Posterior vena cava (tissue), 2 donors: ENCODE measurements around the gene AKT3. TPM values are rescaled to one million over a fixed set of nuclear protein-coding genes. Genes with fewer than 3 reads are reported as not detected.

ENCODE experiments used
- DNase-seq: peaks from one replicate; pipeline ENCODE4 v3.0.0-alpha.2; 2020; ENCODE audit warnings: low spot score
- intact Hi-C, 2 donors: fragments of 100-400 bp; cut with DNase I; formaldehyde crosslinking; loops; one replicate each; pipeline versions ENCODE4 v1.14.1 to v1.14.2; 2022 to 2023
- total RNA-seq, 2 donors: library from RNA; stranded (reverse); fragmentation: NEBNext Ultra II Directional; extraction: Animal tissue kit (Norgen Biotek cat#: 25700); gene quantifications; one replicate each; pipeline ENCODE4 v1.2.1, GENCODE V29; 2021
- donor health status: DM: yes; HTN: yes; CAD: no.
- donor health status: DM: yes; HTN: yes; CAD: no.

The AKT3 gene
- total RNA-seq, 2 donors from 2014 or later = 119 to 169 TPM

GRCh38 chr1:243487649-243488227, 362.3 kb downstream of the AKT3 start:
- intact Hi-C loops = no loop called here
- DNase-seq = no peak

GRCh38 chr1:243487036-243487648, 362.9 kb downstream of the AKT3 start:
- intact Hi-C loops = no loop called here
- DNase-seq = no peak

DNA sequence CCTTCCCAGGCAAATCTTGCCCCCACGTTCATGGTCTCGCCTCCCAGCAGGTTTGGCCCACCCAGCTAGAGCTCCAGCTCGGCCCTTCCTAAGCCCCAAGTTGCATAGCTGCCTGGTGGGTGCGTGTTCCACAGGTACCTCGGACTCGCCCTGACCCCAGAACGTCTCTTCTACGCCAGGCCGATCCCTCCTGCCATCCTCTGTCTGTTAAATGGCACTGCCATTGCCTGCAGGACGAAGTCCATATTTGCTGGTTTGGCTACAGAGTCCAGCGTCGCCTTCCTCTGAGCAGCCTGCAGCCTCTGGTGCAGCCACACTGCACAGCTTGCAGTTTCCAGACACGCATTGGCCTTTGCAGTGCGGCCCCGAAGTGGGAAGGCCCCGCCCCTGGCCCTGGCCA, 366.1 kb downstream of the AKT3 start:
- no peak for DNase-seq
- intact Hi-C loops = no loop called here

DNA sequence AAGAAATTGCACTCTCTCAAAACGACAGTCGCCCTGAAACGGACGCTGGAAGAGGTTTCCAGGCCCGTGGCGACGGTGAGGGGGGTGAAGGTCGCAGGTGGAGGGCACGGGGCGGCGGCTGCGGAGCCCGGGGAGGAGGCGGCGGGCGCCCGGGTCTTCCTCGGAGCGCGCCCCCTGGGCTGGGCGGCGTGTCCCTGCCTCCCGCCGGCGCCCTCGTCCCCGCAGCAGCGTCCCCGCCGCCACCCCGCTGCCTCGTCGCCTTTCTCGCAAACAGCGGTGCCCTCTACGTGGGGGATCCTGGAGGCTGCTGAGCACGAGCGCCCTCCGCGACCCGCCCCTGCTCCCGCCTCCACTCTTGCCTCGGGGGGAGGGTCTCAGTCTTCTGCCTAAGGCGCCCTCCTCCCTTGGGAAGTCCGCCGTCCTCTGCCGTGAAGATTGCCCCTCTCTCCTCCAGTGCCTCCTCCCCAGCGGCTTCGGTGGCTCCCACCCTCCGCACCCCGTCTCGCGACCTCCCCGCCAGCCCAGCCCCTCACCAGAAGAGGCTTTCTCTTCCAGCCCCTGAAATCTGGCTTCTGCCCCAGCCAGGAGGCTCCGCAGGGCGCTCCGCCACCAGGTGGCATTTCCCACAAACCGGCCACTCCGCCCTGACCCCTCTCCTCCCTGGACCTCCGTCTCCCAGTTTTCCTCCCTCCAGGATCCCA, 366.8 kb downstream of the AKT3 start:
- intact Hi-C loops = no loop called here
- no peak for DNase-seq

DNA sequence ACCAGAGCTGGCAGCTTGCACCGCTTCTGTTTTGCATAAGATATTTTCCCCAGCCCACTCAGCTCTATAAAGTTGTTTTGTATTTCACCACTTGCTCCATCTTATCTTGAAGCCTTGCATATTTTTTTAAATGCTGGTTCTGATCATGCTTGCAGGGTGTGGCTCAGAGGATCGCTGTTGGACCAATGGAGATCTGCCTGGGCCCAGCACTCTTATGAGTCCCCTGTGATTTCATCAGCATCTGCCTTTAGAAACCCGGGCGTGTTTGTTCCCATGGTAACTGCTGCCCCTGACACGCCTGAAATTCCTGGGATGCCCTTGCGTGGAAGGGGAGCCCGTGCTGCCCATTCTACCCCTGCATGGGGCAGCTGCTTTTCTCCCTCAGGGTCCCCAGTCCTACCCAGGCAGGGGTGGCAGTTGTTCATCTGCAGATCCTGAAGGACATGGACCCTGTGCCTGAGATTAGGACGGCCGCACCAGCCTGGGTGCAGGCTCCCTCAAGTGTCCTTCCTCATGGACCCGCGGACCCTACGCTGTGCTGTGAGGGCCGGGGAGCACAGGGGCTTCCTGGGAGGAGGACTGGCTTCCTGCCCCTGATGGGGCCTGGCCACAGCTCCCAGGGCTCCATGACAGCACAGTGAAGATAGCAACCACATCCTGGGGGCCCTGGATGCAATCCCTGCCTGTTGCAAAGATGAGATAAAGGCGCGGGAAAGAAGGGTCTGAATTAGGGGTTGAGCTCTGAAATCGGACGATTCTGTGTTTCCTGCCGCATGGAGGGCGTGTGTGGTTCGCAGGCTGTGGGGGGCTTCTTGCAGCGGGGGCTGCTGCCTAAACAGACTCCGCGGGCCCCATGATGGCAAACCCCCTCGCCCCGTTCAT, 367.7 kb downstream of the AKT3 start:
- intact Hi-C loops = no loop called here
- no peak for DNase-seq

GRCh38 chr1:243481101-243481500, 368.9 kb downstream of the AKT3 start:
- intact Hi-C loops = no loop called here
- DNase-seq = no peak

DNA sequence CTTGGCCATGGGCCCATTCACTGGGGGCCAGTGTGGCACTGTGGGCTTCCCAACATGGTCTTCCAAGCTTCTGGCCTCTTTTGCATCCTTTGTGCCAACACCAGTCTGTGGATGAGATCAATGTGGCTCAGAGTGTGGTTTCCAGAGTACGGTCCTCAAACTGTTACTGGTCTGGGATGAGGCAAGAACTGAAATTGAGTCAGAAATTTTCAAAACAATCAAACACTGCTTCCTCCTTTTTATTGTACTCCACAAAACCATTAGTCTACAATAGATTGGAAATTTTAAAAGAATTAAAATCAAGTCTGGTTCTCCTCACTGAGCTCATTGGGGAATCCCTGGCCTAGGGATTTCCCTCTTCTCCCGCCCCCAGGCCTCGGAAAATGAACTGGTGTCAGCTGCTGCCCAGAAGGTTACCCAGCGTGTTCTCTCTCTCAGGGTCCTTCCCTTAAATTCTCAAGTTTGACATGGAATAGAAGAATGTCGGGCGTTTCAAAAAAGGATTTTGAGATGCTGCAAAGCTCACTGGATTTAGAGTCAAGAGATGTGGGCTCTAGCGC, 372.2 kb downstream of the AKT3 start:
- no peak for DNase-seq
- intact Hi-C loops = no loop called here

DNA sequence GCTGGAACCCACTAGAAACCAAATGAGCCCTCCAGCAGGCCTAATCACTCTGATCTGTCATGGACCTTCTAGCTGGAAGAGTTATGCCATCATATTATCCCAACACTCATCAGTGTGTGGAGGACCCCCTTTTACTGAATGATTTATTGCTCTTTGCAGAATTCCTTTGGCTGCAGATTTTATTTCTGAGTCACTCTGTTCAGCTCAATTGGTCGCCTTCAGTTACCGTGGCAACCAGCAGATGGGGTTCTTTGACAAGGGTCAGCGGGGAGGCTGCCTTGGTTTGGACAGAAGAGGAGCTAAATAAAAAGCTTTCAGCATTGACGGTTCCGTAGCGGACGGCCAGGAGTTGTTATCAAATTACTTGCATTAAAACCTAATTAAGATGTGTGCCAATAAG, 374.1 kb downstream of the AKT3 start:
- DNase-seq = peak; percentile 49
- intact Hi-C loops = no loop called here

- intact Hi-C loops = no loop called here
These were observed 375.1 kb downstream of the AKT3 start for GRCh38 chr1:243474906-243475305.

DNA sequence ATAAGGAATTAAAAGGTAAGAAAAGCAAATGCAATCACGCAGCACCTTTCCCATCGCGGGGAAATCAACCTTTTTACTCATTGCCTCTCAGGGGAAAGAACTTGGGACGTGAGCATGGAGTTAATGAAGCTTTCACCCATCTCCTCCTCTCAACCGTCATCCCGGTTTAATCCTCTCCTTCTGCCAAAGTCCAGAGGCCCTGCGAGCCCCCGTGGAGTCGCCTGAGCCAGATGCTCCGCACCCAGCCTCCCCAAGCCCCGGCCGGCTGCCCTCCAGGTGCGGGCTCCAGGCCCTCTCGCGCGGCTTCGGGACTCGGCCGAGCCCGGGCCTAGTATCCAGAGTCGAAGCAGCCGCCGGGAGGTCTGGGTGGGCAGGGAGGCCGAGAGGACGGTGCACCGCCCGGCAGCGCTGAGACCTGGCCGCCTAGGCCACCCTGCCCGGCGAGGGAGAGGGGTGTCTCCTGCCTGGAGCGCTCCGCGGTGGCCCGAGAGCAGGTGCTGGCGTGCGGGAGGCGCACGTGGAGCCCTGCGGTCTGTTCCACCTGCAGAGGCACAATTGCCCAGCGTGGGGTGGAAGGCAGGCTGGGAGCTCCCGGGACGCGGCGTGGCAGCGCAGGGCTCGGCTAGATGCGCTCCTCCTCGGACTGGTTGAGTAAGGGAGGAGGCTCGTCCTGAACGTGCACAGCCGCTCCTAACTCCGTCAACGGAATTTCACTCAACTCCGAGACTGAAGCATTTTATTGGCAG, 375.7 kb downstream of the AKT3 start:
- intact Hi-C loops = no loop called here
- DNase-seq = peak; percentile 79

More at GRCh38 chr1:243474906-243475305, 375.1 kb downstream of the AKT3 start:
- DNase-seq = no peak

DNA sequence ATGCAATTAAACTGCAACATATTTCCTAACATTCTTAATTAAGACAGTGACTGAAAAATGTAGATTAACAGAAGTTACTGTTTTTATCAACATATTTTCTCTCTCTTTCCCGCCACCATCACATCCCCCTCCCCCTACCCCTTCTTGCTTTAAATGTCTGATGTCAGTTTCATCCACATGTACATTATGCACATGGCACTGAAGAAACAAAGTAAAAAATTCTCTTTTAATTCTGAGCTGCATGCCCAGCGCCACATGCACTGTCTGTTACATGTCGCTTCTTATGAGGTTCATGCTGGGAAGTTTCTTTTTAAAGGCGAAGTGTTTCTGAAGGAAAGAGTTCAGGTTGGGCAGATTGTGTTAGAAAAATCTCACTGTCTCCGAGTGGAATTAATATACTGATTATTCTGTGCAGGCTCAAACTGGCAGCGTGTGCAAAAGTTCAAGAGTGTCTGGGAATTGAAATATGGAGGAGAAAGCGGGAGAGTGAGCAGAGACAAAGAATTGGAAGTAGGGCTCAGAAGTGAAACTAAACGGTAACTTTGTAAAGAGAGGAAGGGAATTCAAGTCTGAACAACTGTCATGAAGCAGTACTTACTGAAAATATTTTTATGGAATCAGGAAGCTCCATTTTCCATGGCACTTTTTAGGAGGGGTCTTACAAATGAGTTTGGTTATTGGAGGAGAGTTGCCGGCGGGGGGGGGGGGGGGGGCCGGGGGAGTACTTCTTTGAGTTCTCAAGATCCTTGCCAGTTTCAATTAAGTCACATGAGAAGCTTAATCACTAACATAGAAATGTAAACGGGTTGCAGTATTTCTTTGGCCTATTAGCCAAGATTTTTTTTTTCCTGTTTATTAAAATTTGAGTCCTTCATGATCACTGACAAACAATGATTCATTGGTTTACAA, 376.6 kb downstream of the AKT3 start:
- intact Hi-C loops = no loop called here
- no peak for DNase-seq

DNA sequence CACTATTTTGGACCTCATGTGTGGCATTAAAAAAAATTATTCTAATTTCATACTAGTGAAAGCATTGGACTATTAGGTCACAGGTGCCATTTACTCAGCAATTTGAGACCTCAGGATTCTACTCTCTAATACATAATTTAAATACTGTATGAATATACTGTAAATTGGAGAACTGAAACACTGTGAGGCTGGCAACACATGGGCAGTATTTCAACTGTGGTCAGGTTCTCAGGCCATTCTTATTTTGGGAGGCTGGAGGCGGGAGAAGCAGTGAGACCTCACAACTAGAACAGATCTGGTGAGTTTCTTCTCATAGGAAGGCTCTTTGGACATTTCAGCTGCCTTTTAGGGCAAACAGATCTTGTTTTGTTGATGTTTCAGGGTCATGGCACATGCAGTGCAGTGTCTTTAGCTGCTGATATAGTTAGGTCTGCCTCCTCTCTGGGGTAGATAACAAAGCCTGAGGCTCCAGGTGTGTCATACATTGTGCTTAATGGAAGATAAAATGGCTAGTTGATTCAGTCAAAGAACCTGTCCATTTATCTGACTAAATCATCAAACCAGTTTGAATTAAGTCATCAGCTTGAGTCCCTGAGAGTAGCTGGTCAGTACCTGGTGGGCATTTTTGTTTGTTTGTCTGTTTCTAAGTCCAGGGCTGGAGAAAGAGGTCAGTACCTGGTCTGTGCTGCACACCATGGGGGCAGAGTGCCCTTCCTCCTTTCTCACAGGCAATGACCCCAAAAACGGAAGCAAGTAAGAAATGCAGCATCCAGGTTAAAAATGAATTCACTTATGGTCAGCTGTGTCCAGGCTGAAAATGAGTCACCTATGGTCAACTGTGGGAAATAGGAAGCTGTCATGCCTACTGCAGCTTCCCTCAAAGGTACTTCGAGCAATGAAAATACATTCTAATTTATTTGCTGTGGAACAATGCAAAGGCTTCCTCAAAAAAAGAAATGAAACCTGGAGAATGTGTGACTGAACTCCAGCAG, 378.0 kb downstream of the AKT3 start:
- intact Hi-C loops = no loop called here
- no peak for DNase-seq

DNA sequence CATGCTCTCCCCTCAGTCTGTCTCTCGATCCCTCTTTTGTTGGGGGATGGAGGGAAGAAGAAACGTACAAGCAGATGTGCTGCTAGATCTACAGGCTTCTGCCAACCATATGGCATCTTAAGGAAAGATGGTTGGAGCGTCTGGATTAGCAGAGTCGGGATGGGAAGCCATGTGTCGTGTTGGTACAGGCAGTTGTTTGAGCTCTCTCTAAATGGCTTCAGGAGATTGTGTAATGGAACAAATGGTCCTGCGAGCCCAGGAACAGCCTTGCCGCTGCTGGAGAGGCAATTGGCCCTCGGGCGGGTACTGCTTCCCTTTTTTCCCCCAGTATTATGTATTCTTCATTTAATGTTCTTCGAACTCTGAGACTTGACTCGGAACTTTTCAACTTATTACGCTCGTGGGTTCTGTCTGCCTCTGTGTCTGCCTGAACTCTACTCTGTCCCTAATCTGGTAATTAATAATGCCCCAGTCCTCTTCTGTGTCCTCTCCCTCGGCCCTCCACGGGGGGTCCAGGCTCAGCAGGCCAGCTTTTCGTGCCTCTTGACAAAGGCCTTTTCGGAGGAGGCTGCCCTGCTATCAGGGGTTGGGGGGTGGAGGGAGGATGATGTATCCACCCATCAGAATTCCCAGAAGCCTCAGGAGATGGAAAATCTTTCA, 378.9 kb downstream of the AKT3 start:
- intact Hi-C loops = no loop called here
- no peak for DNase-seq

- intact Hi-C loops = no loop called here
- DNase-seq = no peak
These were observed 379.5 kb downstream of the AKT3 start for GRCh38 chr1:243470502-243470901.

GRCh38 chr1:243469497-243469896, 380.5 kb downstream of the AKT3 start:
- no peak for DNase-seq
- intact Hi-C loops = no loop called here

GRCh38 chr1:243465738-243466137, 384.3 kb downstream of the AKT3 start:
- no peak for DNase-seq
- intact Hi-C loops = no loop called here
